ENCODE measurements around the gene CLDN14.
"Not testable (repeated sequence)": the region's sequence is repeated elsewhere in the genome, so short reads cannot be mapped to it uniquely, and the experiment has no call there.

CLDN14 gene

DNA sequence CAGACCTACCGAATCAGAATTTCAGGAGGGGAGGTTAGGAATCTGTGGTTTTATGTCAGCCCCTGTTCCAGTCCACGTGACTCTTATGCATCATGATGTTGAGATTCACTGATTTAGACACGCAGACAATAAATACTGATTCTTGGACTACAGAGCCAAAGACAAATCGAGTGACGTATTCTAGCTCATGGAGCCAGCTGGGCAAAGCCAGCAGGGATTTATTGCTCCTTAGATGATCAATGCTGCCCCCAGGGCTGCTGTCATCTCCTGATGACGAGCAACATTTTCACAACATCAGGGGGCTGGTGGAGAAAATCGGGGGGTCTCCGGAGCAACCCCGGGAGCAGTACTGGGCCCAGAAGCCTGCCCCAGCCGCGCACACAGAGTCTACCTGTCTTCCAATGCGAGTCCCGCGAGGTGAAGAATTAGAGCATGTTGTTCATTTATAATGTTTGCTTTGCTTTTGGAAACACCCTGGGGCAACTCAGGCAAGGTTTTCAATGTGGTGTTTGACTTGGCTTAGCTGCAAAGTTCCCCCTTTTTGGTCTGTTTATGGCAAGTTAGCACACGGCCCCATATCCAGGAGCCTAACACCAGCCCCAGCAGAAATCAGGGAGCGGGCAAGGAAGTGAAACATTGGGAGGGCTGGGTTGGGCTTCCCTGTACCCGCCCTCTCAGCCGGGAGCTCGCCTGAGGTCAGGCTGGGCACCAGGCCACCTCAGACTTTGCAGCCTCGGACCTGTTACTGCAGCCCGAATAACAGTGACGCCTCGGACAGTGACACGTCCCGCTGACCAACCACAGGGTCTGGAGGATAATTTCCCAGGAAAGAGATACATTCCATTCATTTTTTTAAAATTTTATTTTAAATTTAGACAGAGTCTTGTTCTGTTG, 19.9 kb upstream of the CLDN14 start:
- DNase-seq = no peak

DNA sequence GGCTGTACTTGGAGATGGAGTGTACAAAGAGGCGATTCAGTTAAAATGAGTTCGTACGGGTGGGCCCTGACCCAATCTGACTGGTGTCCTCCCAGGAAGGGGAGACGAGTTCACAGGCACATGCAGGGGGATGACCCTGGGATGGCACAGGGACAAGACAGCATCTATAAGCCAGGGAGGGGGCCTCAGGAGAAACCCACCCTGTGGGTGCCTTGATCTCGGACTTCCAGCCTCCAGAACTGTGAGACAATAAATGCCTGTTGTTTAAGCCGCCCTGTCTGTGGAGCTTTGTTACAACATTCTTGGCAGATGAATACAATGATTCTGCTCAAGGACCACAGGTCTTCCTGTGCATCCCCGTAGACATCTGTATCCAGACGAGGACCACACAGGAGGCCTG, 14.6 kb upstream of the CLDN14 start:
- DNase-seq = no peak

DNA sequence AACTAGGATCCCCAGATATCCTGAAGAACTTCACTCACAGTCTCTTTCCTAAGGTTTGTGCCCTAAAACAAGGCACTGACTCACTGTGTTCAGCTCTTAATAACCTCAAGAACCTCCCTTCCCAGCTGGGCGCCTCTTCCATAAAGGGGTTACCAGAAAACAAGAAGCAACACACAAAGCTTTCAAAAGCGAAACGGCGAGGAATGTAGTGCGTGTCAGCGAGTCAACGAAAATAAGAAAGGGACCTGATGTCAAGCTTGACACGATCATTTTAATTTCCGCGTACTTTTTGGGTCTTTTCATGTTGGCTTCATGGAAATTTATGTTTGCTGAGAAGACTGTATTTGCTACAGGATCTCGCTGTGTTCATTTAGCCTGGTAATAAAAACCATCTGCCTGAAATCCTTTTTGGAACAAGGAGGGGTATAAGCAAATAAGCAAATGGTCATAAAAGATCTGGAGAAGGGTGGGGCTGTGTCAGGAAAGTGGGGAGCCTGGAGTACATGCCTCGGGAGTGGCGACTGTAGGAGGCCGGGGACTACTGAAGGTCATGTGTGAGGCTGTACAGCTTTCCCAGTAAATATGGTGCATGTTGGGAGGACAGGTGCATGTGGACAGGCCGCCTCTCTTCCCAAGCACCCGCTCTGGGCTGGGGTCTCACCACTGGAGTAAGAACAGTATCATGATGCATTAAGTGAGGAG, 11.4 kb upstream of the CLDN14 start:
- DNase-seq = no peak

DNA sequence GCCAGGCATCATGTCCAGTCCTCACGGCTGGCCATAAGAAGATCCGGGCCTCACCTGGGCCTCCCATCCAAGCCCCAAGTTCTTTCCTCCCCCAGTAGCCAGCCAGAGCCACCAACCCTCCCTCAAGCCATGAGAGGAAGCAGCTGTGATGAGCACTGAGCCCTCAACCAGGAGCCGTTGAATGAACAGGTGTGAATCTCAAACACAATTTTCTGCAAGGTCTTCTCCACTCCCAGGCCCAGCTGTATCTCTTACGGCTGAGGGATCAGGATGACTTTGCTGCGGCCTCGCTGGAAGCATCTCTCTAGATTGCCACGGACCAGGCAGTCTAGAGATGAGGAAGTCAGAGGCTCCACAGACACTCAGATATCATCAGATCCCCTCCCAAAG, 9.8 kb upstream of the CLDN14 start:
- no peak for DNase-seq

DNA sequence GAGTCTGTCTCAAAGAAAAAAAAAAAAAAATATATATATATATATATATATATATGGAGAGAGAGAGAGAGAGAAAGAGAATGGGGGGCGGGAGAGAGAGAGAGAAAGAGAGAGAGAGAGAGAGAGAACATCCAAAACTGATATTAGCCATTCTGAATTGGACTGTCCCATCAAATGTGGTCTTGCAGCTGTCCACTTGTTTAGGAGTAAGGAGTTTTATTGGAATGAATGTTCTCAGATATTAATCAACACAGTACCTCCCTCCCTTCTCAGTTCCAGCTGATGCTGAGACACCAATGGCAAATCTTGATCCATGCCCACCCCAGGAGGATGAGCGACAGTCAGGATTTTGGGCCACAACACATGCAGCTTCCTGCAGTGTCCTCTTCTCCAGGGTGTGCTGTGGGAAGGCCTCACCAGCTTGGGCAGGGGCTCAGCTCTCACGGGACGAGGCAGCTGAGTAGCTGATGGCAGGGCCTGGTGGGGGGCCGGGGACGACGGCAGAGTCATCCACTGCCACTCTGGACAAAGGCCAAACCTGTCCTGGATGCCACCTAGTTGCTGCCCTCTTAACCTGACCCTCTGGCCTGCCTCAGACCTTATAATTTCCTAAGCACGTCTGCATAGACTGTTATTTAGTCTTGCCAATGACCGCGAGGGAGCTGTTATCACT, 9.3 kb upstream of the CLDN14 start:
- DNase-seq = no peak

DNA sequence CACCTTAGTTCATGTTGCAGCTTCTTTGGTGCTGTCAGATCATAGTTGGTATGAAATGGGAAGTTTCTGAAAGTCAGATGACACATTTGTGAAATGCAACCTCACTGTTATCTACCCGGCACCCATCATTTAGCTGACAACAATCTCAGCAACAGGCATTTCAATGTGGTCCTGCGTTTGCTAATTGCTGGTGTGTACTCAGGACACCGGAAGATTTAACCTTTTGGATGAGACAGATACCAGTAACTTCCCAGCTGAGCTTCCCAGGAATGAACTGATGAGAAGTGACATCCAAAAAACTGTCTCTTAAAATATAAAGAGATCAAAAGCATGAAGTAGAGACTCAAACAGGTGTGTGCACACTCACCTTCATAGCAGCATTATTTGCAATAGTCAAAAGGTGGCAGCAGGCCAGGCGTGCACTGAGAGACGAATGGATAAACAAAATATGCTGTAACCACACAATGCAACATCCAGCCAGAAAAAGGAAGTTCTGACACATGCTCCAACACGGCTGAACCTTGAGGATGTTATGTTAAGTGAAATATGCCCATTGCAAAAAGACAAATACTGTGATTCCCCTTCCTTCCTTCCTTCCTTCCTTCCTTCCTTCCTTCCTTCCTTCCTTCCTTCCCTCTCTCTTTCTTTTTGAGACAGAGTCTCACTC, 7.9 kb upstream of the CLDN14 start:
- no peak for DNase-seq

DNA sequence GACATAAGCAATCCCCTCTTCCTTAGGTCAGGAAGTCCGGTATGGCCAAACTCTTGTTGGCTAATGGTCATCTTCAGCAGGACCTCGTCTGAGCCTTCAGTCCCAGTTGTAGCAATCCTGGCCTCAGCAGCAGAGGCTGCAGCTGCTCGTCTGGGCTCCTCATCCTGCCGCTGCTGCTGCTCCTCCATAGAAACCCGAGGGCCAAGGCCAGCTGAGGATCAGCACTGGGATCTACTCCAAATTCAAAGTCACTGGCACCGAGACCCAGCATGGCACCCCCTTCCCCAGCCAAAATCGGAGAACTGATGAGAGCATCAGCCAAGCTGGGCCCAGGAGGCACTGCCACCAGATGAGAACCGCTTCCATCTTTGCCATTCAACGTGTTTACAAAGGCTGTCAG, 6.3 kb upstream of the CLDN14 start:
- DNase-seq = no peak

DNA sequence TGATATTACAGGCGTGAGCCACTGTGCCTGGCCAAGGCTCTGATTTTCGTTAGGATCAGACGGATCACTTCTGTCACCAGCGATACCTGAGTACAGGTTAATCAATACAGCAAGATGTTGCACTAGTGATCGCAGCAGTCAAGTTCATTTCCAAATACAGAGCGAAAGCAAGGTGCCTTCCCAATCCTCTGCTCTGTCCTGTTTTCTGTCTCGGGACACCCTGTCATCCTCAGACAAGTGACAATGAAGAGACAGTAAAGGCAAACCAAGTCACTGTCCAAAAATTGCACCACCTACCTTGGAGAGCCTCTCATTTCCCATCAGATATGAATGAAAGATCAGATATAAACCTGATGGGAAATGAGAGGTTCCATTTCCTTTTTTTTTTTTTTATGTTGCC, 5.6 kb upstream of the CLDN14 start:
- no peak for DNase-seq

DNA sequence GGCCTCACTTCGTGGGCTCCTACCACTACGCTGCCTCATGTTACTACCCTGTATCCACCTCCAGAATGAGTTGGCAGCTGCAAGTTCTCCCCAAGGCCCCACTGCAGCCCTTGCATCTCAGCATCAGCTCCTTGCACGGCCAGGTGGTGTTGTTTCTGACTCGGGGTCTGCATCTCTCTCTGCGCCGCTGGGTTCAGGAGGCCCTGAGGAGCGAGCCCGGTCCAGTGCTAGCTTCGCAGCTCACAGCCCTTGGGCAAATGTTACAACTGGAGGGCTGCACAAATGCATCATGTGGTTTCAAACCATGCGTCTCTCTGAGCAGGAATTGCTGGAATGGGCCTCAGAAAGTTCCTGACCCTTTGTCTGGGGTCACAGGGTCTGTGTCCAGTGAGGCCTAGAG, 3.2 kb upstream of the CLDN14 start:
- DNase-seq = no peak

DNA sequence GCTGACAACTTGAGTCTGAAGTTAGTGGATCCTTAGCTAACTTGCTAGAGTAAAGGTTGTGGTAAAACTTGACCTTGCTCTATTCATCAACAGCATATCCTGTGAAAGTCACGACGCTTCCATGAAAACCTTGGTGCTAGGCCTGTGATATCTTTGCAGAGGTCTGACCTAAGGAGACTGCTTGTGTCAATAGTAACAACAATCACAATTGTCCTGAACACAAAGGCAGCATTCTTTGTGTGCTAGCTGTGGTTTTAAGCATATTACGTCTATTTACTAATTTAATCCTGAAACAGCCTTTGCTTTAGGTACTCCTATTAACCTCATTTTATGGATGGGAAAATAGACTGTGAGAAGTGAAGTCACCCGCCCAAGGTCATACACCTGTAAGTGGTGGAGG, 2.8 kb upstream of the CLDN14 start:
- DNase-seq = no peak

DNA sequence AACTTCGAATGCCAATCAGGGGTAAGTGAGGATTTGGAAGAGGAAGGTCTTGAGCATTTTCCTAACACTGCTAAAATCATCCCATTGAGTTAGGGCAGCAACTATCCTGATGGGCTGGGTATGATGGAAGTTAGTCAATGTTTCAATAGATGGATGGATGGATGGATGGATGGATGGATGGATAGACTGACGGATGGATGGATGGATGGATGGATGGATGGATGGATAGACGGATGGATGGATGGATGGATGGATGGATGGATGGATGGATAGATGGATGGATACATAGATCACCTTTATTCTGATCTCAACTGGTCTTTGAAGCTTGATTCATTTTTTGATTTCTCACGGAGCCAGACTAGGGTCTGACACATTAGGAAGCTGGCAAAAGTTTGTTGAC, 2.3 kb upstream of the CLDN14 start:
- DNase-seq = no peak

DNA sequence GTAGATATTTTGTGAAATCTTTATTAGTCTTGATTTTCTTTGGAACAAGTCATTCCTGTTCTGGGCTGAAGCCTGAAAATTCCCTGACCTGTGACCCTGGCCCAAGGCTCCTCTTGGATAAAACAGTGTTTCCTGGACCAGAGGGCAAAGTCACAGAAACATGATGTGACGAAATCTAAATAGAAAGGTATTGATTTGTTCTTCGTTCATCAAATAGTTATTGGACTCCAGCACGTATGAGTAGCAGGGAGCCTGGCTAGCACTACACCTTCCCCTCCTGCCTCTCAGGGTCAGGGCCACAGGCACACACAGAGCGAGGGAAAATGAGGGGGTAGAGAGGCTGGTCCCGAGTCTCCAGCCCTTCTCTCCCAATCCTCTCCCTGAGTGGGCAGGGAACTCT, 1.7 kb upstream of the CLDN14 start:
- DNase-seq = no peak

DNA sequence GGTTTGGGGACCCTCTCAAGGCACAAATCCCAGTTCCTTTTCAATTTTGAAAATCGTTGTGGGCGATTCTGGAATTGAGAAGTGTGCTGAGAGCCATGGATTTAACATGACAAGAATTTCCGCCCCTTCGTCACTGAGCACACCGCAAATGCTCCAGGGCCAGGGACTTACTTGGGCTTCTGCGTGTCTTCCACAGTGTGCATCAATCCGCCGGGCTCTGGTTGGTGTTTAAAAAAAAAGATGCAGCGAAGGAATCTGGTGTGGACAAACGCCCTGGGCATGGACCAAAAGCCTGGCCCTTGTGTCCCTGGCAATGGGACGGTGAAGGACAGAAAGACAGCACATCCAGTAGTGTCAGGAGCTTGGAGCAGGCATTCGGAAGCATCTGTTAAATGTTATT, 696 bp upstream of the CLDN14 start:
- DNase-seq = no peak

DNA sequence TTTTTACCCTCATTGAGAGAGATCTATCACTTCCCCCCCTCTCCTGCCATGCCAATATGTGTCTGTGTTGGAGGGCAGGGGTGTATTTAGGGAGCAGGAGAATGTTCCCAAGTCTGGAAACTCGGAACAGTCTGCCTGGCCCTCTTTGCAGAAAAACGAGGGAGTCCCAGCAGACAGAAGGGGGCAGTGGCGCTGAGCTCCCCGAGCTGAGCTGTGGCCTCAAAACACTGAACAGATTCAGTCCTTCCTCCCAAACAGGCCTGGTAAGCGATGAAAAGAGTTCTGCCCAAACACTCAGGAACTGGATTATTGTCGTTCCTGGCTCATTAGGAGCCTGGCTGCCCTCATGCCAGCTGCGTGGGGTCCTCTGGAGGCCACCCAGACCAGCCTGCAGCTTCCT, 981 bp downstream of the CLDN14 start:
- no peak for DNase-seq

DNA sequence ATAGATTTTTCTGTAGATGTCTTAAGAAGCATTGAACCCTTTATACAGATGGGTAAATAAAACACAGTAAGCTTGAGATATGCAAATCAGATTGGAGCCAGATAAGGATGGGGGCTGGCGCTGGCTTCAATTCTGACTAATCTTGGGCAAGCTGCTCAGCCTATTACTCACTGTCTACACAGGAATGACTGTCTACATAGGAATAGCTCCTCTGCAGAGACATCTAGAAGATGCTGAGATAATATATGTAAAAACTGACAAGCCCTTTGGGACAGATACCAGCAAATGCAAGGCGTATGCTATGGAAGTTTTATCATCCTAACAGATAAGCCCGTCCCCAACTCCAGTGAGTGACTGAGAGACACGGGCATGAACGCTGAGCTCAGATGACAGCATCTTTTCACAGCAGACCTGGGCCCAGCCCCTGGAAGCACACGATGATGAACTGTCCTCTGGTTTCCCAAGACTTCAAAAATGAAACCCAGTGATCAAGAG, 1.7 kb downstream of the CLDN14 start:
- peak; percentile 79 for DNase-seq

DNA sequence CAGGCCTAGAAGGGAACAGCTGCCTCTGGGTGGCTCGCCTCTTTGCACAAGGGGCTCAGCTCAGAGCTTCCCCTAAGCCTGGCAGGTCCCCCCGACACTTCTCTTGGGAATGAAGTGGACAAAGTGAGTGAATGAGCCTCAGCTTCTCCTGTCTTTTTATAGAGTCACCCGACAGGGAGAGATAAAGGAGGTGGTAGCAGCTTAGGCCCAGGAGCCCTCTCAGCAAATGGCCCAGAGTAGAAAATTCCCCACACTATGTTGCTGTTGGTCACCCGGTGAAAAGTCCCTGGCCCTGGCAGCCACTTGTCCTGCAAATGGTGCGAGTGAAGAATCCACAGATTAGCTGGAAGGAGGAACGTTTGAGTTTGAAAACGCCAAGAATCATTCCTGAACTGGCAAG, 2.4 kb downstream of the CLDN14 start:
- no peak for DNase-seq

DNA sequence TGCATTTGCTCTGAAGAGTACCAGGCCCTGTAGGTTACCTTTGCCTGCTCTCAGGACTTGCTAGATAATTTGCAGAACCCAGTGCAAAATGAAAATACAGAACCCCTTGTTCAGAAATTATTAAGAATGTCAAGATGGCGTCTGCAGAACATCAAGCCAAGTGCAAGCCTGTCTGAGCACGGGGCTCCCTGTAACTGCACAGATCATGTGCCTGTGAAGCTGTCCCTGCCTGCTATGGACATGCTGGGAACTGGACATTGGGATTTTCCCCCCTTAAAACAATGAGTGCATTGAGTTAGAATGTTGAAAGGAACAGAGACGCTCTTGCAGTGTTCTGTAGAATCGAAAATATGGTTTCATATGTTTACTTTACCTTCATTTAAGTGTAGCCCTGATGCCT, 2.9 kb downstream of the CLDN14 start:
- no peak for DNase-seq

DNA sequence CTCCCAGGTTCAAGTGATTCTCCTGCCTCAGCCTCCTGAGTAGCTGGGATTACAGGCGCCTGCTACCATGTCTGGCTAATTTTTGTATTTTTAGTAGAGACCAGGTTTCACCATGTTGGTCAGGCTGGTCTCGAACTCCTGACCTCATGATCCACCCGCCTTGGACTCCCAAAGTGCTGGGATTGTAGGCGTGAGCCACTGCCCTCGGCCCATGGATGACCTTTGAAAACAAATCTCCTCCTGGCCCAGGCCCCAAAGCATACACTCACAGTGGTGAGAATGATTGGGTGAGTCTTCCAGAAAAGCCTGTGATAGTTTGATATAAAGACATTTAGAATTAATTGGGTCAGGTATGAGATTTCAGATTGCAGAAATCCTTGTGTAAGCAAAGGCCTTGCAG, 3.4 kb downstream of the CLDN14 start:
- DNase-seq = not testable (repeated sequence)

DNA sequence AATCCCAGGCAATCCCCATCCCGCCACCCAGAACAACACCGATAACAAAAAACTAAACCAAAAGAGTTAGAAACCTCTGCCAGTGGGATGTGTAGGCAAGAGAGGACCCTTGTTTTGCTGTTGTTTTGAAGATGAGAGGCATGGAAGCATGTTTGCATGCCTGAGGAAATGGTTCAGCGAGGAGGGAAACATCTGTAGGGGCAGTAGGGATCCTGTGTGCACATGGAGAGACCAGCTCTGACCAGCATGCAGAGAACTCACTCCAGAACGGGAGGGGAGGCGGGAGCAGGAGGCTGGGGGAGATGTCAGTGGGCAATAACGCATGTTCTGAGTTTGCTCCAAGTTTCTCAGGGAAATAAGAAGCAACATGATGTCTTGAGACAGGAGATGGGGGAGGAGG, 5.3 kb downstream of the CLDN14 start:
- DNase-seq = no peak

DNA sequence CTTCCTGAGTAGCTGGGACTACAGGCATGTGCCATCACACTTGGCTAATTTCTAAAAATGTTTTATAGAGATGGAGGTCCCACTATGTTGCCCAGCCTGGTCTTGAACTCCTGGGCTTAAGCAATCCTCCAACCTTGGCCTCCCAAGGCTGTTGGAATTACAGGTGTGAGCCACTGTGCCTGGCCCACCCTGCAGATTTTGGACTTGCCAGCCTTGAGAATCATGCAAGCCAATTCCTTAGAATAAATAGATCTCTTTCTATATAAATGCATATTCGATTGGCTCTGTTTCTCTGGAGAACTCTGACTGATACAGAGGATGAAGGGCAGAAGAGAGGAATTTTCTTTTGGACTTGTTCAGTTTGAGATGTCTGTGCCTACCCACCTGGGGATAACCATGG, 6.7 kb downstream of the CLDN14 start:
- no peak for DNase-seq

DNA sequence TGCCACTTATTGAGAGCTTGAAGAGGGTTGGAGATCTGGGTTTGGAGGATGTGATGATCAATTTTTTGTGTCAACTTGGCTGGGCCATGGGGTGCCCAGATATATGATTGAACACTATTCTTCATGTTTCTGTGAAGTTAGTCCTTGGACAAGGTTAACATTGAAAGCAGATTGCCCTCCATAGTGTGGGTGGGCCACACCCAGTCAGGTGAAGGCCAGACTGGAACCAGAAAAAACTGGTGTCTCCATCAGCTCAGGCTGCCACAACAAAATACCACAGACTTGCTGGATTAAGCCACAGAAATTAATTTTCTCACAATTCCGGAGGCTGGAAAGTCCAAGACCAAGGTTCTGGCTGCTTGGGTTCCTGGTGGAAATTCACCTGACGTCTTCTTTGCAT, 7.5 kb downstream of the CLDN14 start:
- no peak for DNase-seq

DNA sequence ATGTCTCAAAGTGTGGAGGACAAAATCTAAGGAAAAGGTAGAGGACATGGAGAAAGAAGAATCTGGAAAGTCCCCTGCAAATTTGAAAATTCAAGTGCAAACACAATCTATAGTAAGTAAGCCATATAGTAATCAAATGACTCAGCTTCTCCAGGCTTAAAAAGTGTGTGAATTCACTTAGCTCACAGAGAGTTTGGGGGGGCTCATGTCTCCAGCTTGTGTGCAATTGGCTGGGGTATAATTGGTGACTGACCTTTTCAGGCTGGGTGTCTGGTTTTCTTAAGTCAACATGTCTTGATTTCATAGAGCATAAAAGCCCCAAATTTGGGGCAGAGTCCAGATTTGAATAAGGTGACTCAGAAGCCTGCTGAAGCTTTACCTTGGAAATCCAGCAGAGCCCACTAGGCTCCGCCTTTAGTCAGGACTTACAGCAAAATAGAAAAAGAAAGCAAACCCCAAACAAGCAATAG, 8.6 kb downstream of the CLDN14 start:
- peak; percentile 43 for DNase-seq

DNA sequence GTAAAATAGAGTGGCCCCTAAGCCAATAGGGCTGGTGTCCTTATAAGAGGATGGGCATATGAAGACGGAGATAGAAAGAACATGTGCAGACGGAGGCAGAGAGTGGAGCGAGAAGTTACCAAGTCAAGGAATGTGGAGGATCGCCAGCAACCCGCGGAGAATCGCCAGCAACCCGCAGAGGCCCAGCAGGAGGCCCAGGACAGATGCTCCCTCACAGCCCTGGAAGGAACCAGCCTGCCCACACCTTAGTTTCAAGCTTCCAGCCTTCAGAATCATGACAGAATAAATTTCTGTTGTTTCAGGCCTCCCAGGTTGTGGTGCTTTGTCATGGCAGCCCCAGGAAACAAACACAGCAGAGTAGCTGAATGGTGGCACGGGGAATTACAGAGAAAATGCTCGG, 9.6 kb downstream of the CLDN14 start:
- no peak for DNase-seq
